Upper lobe of left lung (tissue), 6 donors: Measurements from ENCODE around the gene FLRT2. TPM values are rescaled to one million over a fixed set of nuclear protein-coding genes. Genes with fewer than 3 reads are reported as not detected.
A peak's percentile ranks its signal among the peaks of the same experiment; 100 is the strongest.

Source experiments
- ATAC-seq, 2 donors: fragments of 200-7000 bp; cut with Tn5 transposase; one replicate each; pipeline ENCODE4 v1.9.1; 2022; ENCODE audit warnings: mild to moderate bottlenecking in 2 of 2, moderate library complexity in 2 of 2; ENCODE audit not compliant: low FRiP score in 2 of 2
- DNase-seq, 2 donors: peaks; one replicate each; pipeline ENCODE4 v3.0.0-alpha.2; 2019 to 2020
- H3K27ac ChIP-seq, 4 donors: fragments of 200-600 bp; sonication (generic); one replicate each; pipeline ENCODE4 v1.5.1; 2016 to 2019
- H3K27me3 ChIP-seq, 4 donors: fragments of 200-600 bp; sonication (generic); one replicate each; pipeline ENCODE4 v1.5.1; 2017 to 2019
- H3K36me3 ChIP-seq, 4 donors: fragments of 200-600 bp; sonication (generic); one replicate each; pipeline ENCODE4 v1.5.1; 2016 to 2019
- H3K4me1 ChIP-seq, 4 donors: fragments of 200-600 bp; sonication (generic); one replicate each; pipeline ENCODE4 v1.5.1; 2018 to 2019
- H3K4me3 ChIP-seq, 4 donors: fragments of 200-600 bp; sonication (generic); one replicate each; pipeline ENCODE4 v1.5.1; 2017 to 2019; ENCODE audit warnings: mild to moderate bottlenecking in 2 of 4, moderate library complexity in 1 of 4
- H3K9me3 ChIP-seq, 4 donors: fragments of 200-600 bp; sonication (generic); one replicate each; pipeline ENCODE4 v1.5.1; 2018 to 2019
- CTCF ChIP-seq, 6 experiments: fragments of 450-650 bp in 4 of 6; fragments of 200-600 bp in 2 of 6; sonication (generic) in 2 of 6; IDR thresholded peaks; one replicate each; pipeline ENCODE4 v1.5.1; 2016 to 2019; ENCODE audit warnings: antibody characterized with exemption in 6 of 6
- EP300 ChIP-seq, 4 donors: sonication (generic); formaldehyde crosslinking; IDR thresholded peaks; one replicate each; pipeline ENCODE4 v1.5.1; 2017; ENCODE audit warnings: antibody characterized with exemption in 4 of 4, control low read depth in 2 of 4
- POLR2A ChIP-seq, 4 donors: fragments of 450-650 bp; IDR thresholded peaks; one replicate each; pipeline ENCODE4 v1.5.1; 2016 to 2017; ENCODE audit warnings: antibody characterized with exemption in 4 of 4, mild to moderate bottlenecking in 2 of 4
- POLR2AphosphoS5 ChIP-seq, 2 donors: sonication (generic); formaldehyde crosslinking; IDR thresholded peaks; one replicate each; pipeline ENCODE4 v1.5.1; 2017; ENCODE audit warnings: antibody characterized with exemption in 2 of 2
- whole genome bisulfite sequencing, 2 donors: methylation state at CpG; one replicate each; pipeline ENCODE4 v1.1.5; 2017 to 2018; 5-methylcytosine and 5-hydroxymethylcytosine counted together
- total RNA-seq, 6 donors: library from RNA; depleted of rRNA in 4 of 6; stranded (reverse); fragments of >200 nt in 4 of 6; gene quantifications; one replicate each; pipeline versions ENCODE4 v1.1.0 to v1.2.1, GENCODE V29; 2016 to 2021
- donor health status: DM: no; HTN: no; CAD: no; lungs with moderate emphysema.
- donor health status: DM: no; HTN: yes; CAD: no; lungs with severe emphysema.

The FLRT2 gene
- total RNA-seq, 6 donors from 2014 or later, result 0.91 to 24.1 (median 5.0) TPM

- no peaks in the 10 kb centered on the region for H3K4me1 ChIP-seq
- TF ChIP-seq CTCF (IDR thresholded peaks at IDR 0.05) (no peak), EP300 (IDR thresholded peaks at IDR 0.05) (no peak), POLR2AphosphoS5 (IDR thresholded peaks at IDR 0.05) (no peak), POLR2A (IDR thresholded peaks at IDR 0.05) (no peak)
- DNase-seq (no peak), ATAC-seq (no peak)
- no peak overlapping the region for H3K27ac ChIP-seq
- H3K27me3 ChIP-seq, result no peaks in the 10 kb centered on the region
- H3K9me3 ChIP-seq, result no peaks in the 10 kb centered on the region
- no peaks in the 10 kb centered on the region for H3K36me3 ChIP-seq
- 82 to 85% methylated on average over 10 to 13 of the region's 13 CpGs for WGBS, 2 donors
- H3K4me3 ChIP-seq, result no peak overlapping the region
These were observed 92.2 kb downstream of the FLRT2 start for GRCh38 chr14:85622106-85622505.

- TF ChIP-seq POLR2AphosphoS5 (IDR thresholded peaks at IDR 0.05) (no peak), EP300 (IDR thresholded peaks at IDR 0.05) (no peak), CTCF (IDR thresholded peaks at IDR 0.05) (no peak), POLR2A (IDR thresholded peaks at IDR 0.05) (no peak)
- ATAC-seq (no peak), DNase-seq (peak in 1 of 2 donors; percentile 13)
These were observed 93.2 kb downstream of the FLRT2 start for GRCh38 chr14:85622986-85623685.

GRCh38 chr14:85625925-85626585, 96.1 kb downstream of the FLRT2 start:
- H3K9me3 ChIP-seq, result no peaks in the 10 kb centered on the region
- no peak overlapping the region for H3K27ac ChIP-seq
- no peak for TF ChIP-seq POLR2A (IDR thresholded peaks at IDR 0.05)
- TF ChIP-seq POLR2AphosphoS5 (IDR thresholded peaks at IDR 0.05), result no peak
- no peak for TF ChIP-seq EP300 (IDR thresholded peaks at IDR 0.05)
- TF ChIP-seq CTCF (IDR thresholded peaks at IDR 0.05), result no peak
- no peaks in the 10 kb centered on the region for H3K36me3 ChIP-seq
- H3K4me3 ChIP-seq, result no peak overlapping the region
- H3K4me1 ChIP-seq, result no peaks in the 10 kb centered on the region
- WGBS, 2 donors, result 88 to 93% methylated on average over 3 of the region's 3 CpGs
- DNase-seq, result no peak
- ATAC-seq, result no peak
- H3K27me3 ChIP-seq, result no peaks in the 10 kb centered on the region

More at GRCh38 chr14:85622986-85623685, 93.2 kb downstream of the FLRT2 start:
- Histone ChIP-seq H3K4me1 (no peaks in the 10 kb centered on the region), H3K9me3 (no peaks in the 10 kb centered on the region), H3K27me3 (no peaks in the 10 kb centered on the region), H3K36me3 (no peaks in the 10 kb centered on the region), H3K27ac (no peak overlapping the region), H3K4me3 (no peak overlapping the region)
- 95 to 96% methylated on average over 27 of the region's 27 CpGs for WGBS, 2 donors

GRCh38 chr14:85634205-85634604, 104.3 kb downstream of the FLRT2 start:
- H3K9me3 ChIP-seq, result no peaks in the 10 kb centered on the region
- DNase-seq (no peak), ATAC-seq (no peak)
- no peak overlapping the region for H3K27ac ChIP-seq
- TF ChIP-seq EP300 (IDR thresholded peaks at IDR 0.05) (no peak), POLR2A (IDR thresholded peaks at IDR 0.05) (no peak), POLR2AphosphoS5 (IDR thresholded peaks at IDR 0.05) (no peak), CTCF (IDR thresholded peaks at IDR 0.05) (no peak)
- H3K4me3 ChIP-seq, result no peak overlapping the region
- no peaks in the 10 kb centered on the region for H3K4me1 ChIP-seq
- no peaks in the 10 kb centered on the region for H3K27me3 ChIP-seq
- no peaks in the 10 kb centered on the region for H3K36me3 ChIP-seq
